GM19023 (cell line): Measurements from ENCODE around the gene DNAJC4.

Source experiments
- ATAC-seq: cut with Tn5 transposase; IDR thresholded peaks from one replicate; pipeline ENCODE4 v1.9.1; 2021; ENCODE audit warnings: mild to moderate bottlenecking, moderate library complexity; ENCODE audit not compliant: unreplicated experiment

DNAJC4 gene

GRCh38 chr11:64230171-64230984 is at the start of gene DNAJC4:
Gene DNAJC4 (plus strand): TSS chr11:64230548. CDS start chr11:64230855, 307 bp downstream.
- ATAC-seq, result peak; percentile 44

GRCh38 chr11:64180891-64181290 is 49.5 kb upstream of the DNAJC4 start:
- no peak for ATAC-seq

- ATAC-seq, result no peak
Measured at GRCh38 chr11:64181506-64182411, 48.6 kb upstream of the DNAJC4 start.

GRCh38 chr11:64183890-64184289 is 46.5 kb upstream of the DNAJC4 start:
- ATAC-seq, result no peak

GRCh38 chr11:64185175-64185692 is 45.1 kb upstream of the DNAJC4 start:
- peak; percentile 21 for ATAC-seq

- peak; percentile 85 for ATAC-seq
Measured at GRCh38 chr11:64185693-64186491, 44.5 kb upstream of the DNAJC4 start, which contains the start of gene STIP1. Gene STIP1 (plus strand): TSS chr11:64186171. CDS start chr11:64186262, 91 bp downstream.

- no peak for ATAC-seq
Measured at GRCh38 chr11:64186492-64187165, 43.7 kb upstream of the DNAJC4 start.

- ATAC-seq, result no peak
Measured at GRCh38 chr11:64192434-64192833, 37.9 kb upstream of the DNAJC4 start.

- ATAC-seq, result no peak
Measured at GRCh38 chr11:64196626-64197025, 33.7 kb upstream of the DNAJC4 start.

- ATAC-seq, result no peak
Measured at GRCh38 chr11:64198511-64198910, 31.8 kb upstream of the DNAJC4 start.

GRCh38 chr11:64201543-64201942 is 28.8 kb upstream of the DNAJC4 start:
- no peak for ATAC-seq

GRCh38 chr11:64202992-64203391 is 27.4 kb upstream of the DNAJC4 start:
- no peak for ATAC-seq

GRCh38 chr11:64203421-64204079 is 26.8 kb upstream of the DNAJC4 start:
- no peak for ATAC-seq

- ATAC-seq, result no peak
Measured at GRCh38 chr11:64204080-64204440, 26.3 kb upstream of the DNAJC4 start.

GRCh38 chr11:64204464-64204989 is 25.8 kb upstream of the DNAJC4 start:
- ATAC-seq, result no peak

GRCh38 chr11:64206457-64207255 is 23.7 kb upstream of the DNAJC4 start, which contains the start of gene FERMT3:
Gene FERMT3 (plus strand): TSS chr11:64206721. CDS start chr11:64207365, 644 bp downstream.
- ATAC-seq, result peak; percentile 27

GRCh38 chr11:64207256-64208085 is 22.9 kb upstream of the DNAJC4 start:
- ATAC-seq, result peak; percentile 52
